K562 (cell line): ENCODE results near the gene FOXS1. TPM values are rescaled to one million over a fixed set of nuclear protein-coding genes. Genes with fewer than 3 reads are reported as not detected.

Experiments used
- CTBP1 ChIP-seq: fragments of 450-650 bp; IDR thresholded peaks from 2 replicates; pipeline ENCODE4 v1.6.1; 2016; ENCODE audit warnings: borderline replicate concordance
- HNRNPH1 ChIP-seq: fragments of 200-400 bp; formaldehyde crosslinking; optimal IDR thresholded peaks from 2 replicates; pipeline ENCODE3; 2017; ENCODE audit warnings: low read depth, mild to moderate bottlenecking, low read length, moderate library complexity
- JUNB ChIP-seq: fragments of 450-650 bp; formaldehyde crosslinking; conservative IDR thresholded peaks from 2 replicates; pipeline ENCODE4 v1.4.0; 2020; ENCODE audit warnings: mild to moderate bottlenecking
- JUND ChIP-seq, 2 experiments: IDR thresholded peaks; 2 replicates in 1 of 2; 3 replicates in 1 of 2; pipeline ENCODE4 v1.6.1; 2011; ENCODE audit warnings: borderline replicate concordance in 2 of 2, low read depth in 2 of 2, low read length in 2 of 2, improper control_type of control experiment in 1 of 2, missing biosample characterization in 1 of 2, missing genetic modification characterization in 1 of 2, missing genetic modification reagents in 1 of 2
- KHSRP ChIP-seq: fragments of 450-650 bp; IDR thresholded peaks from 2 replicates; pipeline ENCODE4 v1.6.1; 2017
- PHF21A ChIP-seq: fragments of 450-650 bp; IDR thresholded peaks from 2 replicates; pipeline ENCODE4 v1.6.1; 2017; ENCODE audit warnings: low read depth, borderline replicate concordance
- YY1 ChIP-seq, 3 experiments: IDR thresholded peaks; 2 replicates each; pipeline ENCODE4 v1.6.1; 2011; ENCODE audit warnings: low read length in 2 of 3, mild to moderate bottlenecking in 2 of 3, moderate library complexity in 2 of 3, borderline replicate concordance in 1 of 3, control low read depth in 1 of 3, low read depth in 1 of 3; ENCODE audit not compliant: insufficient read depth in 3 of 3, insufficient replicate concordance in 2 of 3, control insufficient read depth in 1 of 3, insufficient read length in 1 of 3; ENCODE audit errors: extremely low read depth in 1 of 3
- ZFPM2 ChIP-seq: fragments of 250-450 bp; sonication (Bioruptor Pico); IDR thresholded peaks from 2 replicates; pipeline ENCODE4 v1.5.1; 2022; ENCODE audit warnings: mild to moderate bottlenecking
- ZNF717 ChIP-seq: fragments of 250-450 bp; sonication (Bioruptor Pico); IDR thresholded peaks from 2 replicates; pipeline ENCODE4 v1.5.0; 2021
- polyA plus RNA-seq, 8 experiments: library from polyadenylated mRNA; depleted of rRNA in 4 of 8; stranded (reverse) in 5 of 8; unstranded in 3 of 8; fragments of >200 nt; fragmentation: Nextera tagmentation in 2 of 8; fragmentation: Illumina TruSeq in 1 of 8; extraction: Ambion mirVana in 2 of 8; extraction: Trizol in 1 of 8; gene quantifications; 2 replicates each; pipeline versions ENCODE4 v1.2.1 to v1.2.3, GENCODE V29; 2011 to 2014; ENCODE audit warnings: inconsistent platforms in 1 of 8, missing spikeins in 1 of 8
- total RNA-seq, 7 experiments: library from RNA; depleted of rRNA in 6 of 7; stranded (reverse); fragments of >200 nt in 6 of 7; fragmentation: Illumina TruSeq in 2 of 7; extraction: Trizol in 2 of 7; gene quantifications; 2 replicates each; pipeline versions ENCODE4 v1.2.1 to v1.2.3, GENCODE V29; 2011 to 2021; ENCODE audit warnings: low replicate concordance in 1 of 7
- TF ChIP-seq, protein P1 (sequence below): fragments of 250-450 bp; sonication (Bioruptor Pico); IDR thresholded peaks from 2 replicates; pipeline ENCODE4 v1.4.0; 2020; ENCODE audit warnings: mild to moderate bottlenecking, moderate library complexity
- TF ChIP-seq, protein P2 (sequence below), 2 experiments: fragments of 450-650 bp in 1 of 2; sonication (generic) in 1 of 2; formaldehyde crosslinking; conservative IDR thresholded peaks; 2 replicates each; pipeline versions ENCODE4 v1.4.0 to v1.8.1; 2020 to 2022; ENCODE audit warnings: mild to moderate bottlenecking in 1 of 2, missing genetic modification reagents in 1 of 2
- TF ChIP-seq, protein P3 (sequence below): fragments of 450-650 bp; IDR thresholded peaks from 2 replicates; pipeline ENCODE4 v1.6.1; 2016
- TF ChIP-seq, protein P4 (sequence below), 2 experiments: fragments of 450-650 bp; conservative IDR thresholded peaks; 2 replicates each; pipeline ENCODE4 v1.6.1; 2017; ENCODE audit warnings: mild to moderate bottlenecking in 2 of 2, moderate library complexity in 2 of 2
- TF ChIP-seq, protein P5 (sequence below): sonication (generic); formaldehyde crosslinking; IDR thresholded peaks from 2 replicates; pipeline ENCODE4 v1.5.0; 2020; ENCODE audit warnings: missing genetic modification reagents
- TF ChIP-seq, protein P6 (sequence below): fragments of 450-650 bp; IDR thresholded peaks from 2 replicates; pipeline ENCODE4 v1.6.1; 2017; ENCODE audit warnings: antibody characterized with exemption, mild to moderate bottlenecking

Gene FOXS1
- total and polyA plus RNA-seq, 9 of the 15 experiments (the other 6 are each of a cell fraction or from before 2014, with no cell fraction given), result not detected

DNA sequence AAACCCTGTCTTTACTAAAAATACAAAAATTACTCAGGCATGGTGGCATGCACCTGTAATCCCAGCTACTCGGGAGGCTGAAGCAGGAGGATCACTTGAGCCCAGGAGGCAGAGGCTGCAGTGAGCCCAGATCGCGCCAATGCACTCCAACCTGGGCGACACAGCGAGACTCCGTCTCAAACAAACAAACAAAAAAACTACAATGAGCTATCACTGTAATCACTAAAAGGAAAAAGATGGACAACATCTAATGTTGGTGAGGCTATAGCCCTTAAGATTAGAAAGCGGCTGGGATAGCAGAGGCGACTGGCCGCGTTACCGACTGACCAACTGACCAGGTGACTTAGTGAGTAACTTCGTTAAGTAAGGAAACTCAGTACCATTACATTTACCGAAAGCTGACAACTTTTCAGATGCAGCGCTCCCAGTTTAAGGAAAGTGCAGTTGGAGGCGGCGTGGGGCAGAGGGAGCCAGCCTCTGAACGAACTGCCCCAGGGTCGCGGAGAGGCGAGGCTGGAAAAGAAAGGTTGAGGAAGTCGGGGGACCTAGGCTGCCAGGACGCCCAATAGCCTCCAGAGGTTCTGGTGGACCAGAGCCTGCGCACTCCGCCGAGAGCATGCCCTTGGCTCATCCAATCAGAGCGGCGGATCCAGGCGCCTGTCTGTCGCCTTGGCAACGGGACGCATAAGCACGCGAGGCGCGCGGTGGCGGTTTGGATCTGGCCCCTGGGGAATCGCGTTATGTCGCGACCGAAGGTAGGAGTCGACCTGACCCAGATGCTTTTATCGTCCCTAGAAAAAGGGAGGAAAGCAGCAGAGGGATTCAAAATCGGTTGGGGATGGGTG is 34.0 kb upstream of the FOXS1 start (continued):
- TF ChIP-seq, protein P1, sequence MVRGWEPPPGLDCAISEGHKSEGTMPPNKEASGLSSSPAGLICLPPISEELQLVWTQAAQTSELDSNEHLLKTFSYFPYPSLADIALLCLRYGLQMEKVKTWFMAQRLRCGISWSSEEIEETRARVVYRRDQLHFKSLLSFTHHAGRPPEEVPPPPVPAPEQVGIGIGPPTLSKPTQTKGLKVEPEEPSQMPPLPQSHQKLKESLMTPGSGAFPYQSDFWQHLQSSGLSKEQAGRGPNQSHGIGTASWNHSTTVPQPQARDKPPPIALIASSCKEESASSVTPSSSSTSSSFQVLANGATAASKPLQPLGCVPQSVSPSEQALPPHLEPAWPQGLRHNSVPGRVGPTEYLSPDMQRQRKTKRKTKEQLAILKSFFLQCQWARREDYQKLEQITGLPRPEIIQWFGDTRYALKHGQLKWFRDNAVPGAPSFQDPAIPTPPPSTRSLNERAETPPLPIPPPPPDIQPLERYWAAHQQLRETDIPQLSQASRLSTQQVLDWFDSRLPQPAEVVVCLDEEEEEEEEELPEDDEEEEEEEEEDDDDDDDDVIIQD (CRISPR knock-in tag), result no peak
- no peak for TF ChIP-seq HNRNPH1
- TF ChIP-seq, protein P2, sequence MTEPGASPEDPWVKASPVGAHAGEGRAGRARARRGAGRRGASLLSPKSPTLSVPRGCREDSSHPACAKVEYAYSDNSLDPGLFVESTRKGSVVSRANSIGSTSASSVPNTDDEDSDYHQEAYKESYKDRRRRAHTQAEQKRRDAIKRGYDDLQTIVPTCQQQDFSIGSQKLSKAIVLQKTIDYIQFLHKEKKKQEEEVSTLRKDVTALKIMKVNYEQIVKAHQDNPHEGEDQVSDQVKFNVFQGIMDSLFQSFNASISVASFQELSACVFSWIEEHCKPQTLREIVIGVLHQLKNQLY (CRISPR knock-in tag; conservative IDR thresholded peaks at IDR 0.05), result no peak
- no peak for TF ChIP-seq YY1 (IDR thresholded peaks at IDR 0.05; ENCODE audit: borderline replicate concordance in 1 of 3, control insufficient read depth in 1 of 3, extremely low read depth in 1 of 3, insufficient read depth in 3 of 3, insufficient read length in 1 of 3, insufficient replicate concordance in 2 of 3, low read depth in 1 of 3, low read length in 2 of 3)
- no peak for TF ChIP-seq KHSRP
- TF ChIP-seq, protein P3, sequence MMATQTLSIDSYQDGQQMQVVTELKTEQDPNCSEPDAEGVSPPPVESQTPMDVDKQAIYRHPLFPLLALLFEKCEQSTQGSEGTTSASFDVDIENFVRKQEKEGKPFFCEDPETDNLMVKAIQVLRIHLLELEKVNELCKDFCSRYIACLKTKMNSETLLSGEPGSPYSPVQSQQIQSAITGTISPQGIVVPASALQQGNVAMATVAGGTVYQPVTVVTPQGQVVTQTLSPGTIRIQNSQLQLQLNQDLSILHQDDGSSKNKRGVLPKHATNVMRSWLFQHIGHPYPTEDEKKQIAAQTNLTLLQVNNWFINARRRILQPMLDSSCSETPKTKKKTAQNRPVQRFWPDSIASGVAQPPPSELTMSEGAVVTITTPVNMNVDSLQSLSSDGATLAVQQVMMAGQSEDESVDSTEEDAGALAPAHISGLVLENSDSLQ, result no peak
- peak; percentile 21; the same call in 1 of the 2 replicates for TF ChIP-seq JUND (IDR thresholded peaks at IDR 0.05; ENCODE audit: borderline replicate concordance, low read depth, low read length)
- no peak for TF ChIP-seq JUND (tag; IDR thresholded peaks at IDR 0.05; ENCODE audit: borderline replicate concordance, low read depth, low read length)
- no peak for TF ChIP-seq ZNF717 (CRISPR knock-in tag)
- TF ChIP-seq, protein P4, sequence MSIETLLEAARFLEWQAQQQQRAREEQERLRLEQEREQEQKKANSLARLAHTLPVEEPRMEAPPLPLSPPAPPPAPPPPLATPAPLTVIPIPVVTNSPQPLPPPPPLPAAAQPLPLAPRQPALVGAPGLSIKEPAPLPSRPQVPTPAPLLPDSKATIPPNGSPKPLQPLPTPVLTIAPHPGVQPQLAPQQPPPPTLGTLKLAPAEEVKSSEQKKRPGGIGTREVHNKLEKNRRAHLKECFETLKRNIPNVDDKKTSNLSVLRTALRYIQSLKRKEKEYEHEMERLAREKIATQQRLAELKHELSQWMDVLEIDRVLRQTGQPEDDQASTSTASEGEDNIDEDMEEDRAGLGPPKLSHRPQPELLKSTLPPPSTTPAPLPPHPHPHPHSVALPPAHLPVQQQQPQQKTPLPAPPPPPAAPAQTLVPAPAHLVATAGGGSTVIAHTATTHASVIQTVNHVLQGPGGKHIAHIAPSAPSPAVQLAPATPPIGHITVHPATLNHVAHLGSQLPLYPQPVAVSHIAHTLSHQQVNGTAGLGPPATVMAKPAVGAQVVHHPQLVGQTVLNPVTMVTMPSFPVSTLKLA (conservative IDR thresholded peaks at IDR 0.05), result peak; percentile 99
- peak; percentile 56; the same call in 1 of the 2 replicates for TF ChIP-seq CTBP1
- no peak for TF ChIP-seq PHF21A
- TF ChIP-seq, protein P5, sequence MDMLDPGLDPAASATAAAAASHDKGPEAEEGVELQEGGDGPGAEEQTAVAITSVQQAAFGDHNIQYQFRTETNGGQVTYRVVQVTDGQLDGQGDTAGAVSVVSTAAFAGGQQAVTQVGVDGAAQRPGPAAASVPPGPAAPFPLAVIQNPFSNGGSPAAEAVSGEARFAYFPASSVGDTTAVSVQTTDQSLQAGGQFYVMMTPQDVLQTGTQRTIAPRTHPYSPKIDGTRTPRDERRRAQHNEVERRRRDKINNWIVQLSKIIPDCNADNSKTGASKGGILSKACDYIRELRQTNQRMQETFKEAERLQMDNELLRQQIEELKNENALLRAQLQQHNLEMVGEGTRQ (CRISPR knock-in tag), result peak; percentile 38; the same call in 1 of the 2 replicates
- no peak for TF ChIP-seq JUNB
- TF ChIP-seq, protein P6, sequence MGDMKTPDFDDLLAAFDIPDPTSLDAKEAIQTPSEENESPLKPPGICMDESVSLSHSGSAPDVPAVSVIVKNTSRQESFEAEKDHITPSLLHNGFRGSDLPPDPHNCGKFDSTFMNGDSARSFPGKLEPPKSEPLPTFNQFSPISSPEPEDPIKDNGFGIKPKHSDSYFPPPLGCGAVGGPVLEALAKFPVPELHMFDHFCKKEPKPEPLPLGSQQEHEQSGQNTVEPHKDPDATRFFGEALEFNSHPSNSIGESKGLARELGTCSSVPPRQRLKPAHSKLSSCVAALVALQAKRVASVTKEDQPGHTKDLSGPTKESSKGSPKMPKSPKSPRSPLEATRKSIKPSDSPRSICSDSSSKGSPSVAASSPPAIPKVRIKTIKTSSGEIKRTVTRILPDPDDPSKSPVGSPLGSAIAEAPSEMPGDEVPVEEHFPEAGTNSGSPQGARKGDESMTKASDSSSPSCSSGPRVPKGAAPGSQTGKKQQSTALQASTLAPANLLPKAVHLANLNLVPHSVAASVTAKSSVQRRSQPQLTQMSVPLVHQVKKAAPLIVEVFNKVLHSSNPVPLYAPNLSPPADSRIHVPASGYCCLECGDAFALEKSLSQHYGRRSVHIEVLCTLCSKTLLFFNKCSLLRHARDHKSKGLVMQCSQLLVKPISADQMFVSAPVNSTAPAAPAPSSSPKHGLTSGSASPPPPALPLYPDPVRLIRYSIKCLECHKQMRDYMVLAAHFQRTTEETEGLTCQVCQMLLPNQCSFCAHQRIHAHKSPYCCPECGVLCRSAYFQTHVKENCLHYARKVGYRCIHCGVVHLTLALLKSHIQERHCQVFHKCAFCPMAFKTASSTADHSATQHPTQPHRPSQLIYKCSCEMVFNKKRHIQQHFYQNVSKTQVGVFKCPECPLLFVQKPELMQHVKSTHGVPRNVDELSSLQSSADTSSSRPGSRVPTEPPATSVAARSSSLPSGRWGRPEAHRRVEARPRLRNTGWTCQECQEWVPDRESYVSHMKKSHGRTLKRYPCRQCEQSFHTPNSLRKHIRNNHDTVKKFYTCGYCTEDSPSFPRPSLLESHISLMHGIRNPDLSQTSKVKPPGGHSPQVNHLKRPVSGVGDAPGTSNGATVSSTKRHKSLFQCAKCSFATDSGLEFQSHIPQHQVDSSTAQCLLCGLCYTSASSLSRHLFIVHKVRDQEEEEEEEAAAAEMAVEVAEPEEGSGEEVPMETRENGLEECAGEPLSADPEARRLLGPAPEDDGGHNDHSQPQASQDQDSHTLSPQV, result no peak
- no peak for TF ChIP-seq ZFPM2 (CRISPR knock-in tag)
